ENCODE measurements around the gene CATSPERE.
"Not testable (repeated sequence)": the region's sequence is repeated elsewhere in the genome, so short reads cannot be mapped to it uniquely, and the experiment has no call there.

Gene CATSPERE

DNA sequence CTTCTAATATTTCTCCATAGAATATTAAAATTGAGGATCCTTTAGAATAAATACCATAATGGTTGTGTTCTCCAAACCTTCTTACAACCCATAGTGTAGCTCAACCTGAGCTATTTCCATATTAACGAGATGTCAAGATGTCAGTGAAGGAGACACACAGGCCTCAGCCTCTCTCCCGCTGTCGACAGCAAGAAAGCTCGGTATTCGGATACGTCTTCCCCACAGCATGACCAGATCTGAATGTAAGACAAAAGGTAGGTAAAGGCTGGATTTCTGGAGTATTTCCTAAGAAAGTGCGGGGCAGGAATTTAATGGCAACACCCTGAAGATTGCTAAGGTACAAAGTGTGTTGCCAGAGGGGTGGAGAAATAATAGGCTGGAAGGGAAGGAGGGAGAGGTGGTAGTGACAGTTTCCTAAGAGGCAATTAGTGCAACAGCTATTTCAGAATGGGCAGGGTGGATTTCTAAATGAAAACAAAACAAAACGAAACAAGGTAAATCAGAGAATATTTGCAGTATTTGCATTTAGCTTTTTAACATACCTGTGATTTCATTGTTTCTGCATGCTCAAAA is 11.1 kb upstream of the CATSPERE start:
- no peak for DNase-seq

DNA sequence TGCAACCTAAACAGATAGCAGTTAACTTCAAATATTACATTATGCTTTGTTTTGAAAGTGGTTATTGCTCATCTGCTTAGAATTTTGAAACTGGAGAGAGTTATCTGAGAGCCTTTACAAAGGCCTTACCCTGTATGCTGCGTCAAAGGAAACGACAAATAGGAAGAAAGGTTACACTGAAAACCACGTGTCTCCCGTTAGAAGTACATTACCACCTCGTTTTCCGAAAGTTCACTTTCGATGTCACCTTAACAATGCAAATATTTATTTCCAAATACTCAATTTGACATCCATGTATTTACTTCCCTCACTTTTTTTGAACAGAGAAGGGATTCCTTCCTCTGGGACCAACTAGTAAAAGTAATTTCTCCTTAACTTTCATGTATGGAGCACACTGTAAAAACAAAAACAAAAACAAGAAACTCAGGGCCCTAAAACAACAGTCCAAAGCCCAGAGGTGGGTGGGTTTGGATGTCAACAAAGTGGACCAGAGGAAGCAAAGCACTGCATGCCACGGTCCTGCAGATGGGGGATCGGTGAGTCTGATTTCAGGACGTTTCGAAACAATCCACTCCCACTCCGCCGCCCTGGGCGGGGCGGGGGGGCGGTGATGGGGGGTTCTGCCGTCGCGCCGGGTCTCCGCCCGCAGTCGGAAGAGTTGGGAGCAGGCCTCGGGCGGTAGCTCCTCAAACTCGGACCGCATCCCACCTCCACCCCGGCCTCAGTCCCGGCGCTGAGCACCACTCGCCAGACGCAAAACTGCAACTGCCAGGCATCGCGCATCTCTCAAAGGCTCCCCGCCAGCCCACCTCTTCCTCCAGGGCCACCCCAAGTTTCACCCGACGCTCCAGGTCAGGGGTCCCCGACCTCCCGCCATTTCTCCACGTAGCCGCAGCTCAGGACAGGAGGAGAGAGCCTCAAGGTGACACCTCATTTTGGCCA is 10.2 kb upstream of the CATSPERE start:
- DNase-seq, result peak; percentile 72

DNA sequence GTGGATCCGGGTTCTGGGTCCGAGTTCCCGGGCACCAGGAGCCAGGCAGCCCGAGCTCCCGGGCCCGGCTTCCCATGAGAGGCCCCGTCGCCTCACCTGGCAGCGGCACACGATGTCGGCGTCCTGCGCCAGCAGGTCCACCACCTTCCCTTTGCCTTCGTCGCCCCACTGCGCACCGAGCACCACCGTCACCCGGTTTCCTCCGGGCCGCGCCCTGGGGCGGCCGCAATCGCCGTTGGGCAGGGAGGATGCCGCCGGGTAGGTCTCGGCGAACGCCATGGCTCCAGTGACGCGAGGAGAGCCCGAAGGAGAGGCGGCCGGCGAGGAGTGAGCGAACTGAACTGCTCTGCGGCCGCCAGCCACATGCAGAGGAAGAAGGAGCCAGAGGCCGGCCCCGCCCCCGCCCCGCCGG is 9.5 kb upstream of the CATSPERE start, which contains the start of gene ADSS2:
Gene ADSS2, minus strand, starts transcription at position 371 of the 412 bp plus-strand sequence. Its CDS starts 92 bp downstream, at position 279.
- no peak for DNase-seq

DNA sequence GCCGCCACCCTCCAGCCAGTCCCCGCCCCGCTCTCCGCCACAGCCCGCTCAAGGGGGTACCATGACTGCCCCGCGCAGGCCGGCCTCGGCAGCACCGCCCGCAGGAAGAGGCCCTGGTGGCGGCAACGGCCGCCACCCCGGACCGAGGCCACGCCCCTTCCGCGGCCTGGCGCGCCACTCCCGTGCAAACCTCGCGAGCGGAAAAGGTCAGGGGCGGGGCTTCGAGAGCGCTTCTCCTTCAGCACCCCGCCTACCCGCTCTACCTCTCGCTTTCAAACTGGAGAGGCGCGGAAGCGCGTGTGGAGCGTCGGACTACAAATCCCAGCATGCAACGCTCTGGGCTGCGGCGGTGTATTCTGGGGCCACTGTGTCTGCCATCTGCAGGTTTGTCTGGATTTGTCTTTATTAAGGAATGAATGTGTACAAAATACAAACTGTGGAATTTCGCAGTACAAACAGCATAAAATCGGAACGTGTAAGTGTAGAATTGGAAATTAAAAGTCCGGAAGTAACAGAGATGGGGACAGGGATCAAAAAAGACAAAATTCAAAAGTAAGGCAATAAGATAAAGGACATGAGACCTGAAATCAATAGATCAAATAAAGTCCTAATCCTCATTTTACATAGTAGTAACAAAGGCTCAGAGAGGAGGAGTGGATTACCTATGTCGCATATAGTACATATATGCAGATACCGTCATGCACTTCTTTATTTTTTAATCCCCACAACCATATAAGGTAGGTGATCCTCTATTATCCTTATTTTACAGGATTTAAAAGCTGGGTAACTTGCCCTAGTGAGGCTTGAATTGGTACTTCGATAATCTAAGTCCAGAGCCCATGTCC is 8.9 kb upstream of the CATSPERE start:
- DNase-seq, result peak; percentile 99

DNA sequence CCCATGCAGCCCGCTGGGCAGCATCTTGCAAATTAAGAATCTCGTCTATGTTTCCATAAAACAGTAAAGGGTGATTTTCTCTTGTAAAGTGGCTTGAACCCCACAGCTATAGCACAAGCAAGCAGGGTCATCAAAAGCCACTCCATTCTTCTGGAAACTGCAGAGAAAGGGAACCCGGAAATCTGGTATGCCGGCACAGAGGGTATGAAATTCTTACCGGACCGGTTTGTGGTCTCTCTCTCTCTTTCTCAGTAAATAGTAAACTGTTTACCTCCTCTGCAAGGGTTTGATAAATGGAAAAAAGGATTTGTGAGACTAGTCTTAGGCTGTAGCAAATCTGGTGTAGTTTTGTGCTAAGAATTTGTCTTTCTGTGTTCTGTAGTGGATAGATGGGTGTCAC is 6.7 kb upstream of the CATSPERE start:
- no peak for DNase-seq

DNA sequence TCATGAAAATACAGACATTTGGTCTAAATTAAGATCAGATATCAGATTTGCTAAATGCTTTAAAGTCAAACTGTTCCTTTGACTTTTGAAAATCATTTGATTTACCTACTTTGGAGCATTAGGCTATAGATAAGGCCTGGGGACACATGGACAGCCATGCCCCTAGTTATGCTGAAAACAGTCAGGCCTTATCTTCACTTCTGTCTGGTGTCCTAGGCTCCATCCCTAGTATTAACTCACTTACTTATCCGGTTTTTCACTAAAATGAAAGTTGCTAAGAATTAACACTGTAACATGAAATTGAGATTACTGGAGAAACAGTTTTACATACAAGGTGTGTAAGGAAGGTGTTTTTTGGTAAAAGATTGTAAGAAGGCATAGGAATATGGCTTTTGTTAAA is 4.5 kb upstream of the CATSPERE start:
- DNase-seq, result no peak

DNA sequence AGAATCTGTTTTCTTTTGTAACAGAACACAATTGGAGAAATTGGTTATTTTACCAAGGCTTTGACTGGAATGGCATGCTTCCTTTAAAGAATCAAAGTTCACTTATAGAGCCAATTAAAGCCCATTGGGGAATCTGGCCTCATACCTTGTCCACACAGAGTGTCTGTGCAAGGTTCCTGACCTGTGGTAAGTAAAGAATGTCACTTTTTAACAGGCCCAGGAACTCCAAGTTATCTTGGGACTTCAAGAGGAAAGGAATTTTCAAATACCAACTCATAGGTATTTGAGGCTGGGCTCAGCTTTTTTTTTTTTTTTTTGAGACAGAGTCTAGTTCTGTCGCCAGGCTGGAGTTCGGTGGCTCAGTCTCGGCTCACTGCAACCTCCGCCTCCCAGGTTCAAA is 2.3 kb upstream of the CATSPERE start:
- no peak for DNase-seq

DNA sequence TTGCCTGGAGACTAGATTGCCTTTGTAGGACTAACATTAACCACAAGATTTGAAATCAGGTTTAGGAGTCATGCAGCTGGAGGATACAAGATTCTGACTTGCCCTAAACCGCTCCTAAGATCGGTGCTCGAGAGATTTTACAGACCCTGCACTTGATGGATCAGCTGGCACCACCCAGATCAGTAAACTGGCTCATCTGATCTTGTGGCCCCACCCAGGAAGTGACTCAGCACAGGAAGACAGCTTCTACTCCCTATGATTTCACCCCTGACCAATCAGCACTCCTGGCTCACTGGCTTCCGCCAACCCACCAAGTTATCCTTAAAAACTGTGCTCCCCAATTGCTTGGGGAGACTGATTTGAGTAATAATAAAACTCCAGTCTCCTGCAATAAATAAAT is 876 bp upstream of the CATSPERE start:
- DNase-seq, result peak; percentile 57

DNA sequence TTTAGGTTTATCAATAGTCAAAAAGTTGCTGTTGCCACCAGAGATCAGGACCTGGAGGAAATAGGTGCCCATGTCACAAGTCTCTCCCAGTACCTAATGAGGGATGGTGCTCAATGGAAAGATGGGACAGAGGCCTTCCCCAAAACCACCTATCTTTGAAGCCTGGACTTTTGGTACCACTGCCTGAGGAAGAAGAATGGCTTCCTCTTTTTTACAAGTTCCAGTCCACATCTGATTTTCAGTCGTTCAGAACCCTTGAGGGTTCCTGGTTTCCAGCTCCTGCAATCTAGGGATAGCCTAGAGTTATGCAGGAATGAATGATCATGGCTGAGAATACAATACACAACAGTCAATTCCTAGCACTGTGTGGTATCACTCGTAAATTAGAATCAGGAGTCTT is 5.7 kb downstream of the CATSPERE start:
- DNase-seq, result no peak

DNA sequence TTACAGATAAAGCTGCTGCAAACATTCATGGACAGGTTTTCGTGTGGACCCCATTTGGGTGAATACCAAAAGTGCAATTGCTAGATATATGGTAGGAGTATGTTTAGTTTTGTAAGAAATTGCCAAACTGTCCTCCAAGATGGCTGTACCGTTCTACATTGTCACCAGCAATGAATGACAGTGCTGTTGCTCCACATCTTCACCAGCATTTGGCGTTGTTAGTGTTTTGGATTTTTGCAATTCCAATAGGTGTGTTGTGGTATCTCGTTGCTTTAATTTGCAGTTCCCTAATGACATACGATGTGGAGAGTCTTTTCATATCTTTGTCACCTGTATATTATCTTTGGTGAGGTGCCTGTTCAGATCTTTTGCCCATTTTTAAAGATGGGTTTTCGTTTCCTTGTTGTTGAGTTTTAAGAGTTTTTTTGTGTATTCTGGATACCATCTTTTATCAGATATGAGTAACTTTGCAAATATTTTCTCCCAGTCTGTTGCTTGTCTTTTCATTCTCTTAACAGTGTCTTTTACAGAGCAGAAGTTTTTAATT is 12.1 kb downstream of the CATSPERE start:
- no peak for DNase-seq

DNA sequence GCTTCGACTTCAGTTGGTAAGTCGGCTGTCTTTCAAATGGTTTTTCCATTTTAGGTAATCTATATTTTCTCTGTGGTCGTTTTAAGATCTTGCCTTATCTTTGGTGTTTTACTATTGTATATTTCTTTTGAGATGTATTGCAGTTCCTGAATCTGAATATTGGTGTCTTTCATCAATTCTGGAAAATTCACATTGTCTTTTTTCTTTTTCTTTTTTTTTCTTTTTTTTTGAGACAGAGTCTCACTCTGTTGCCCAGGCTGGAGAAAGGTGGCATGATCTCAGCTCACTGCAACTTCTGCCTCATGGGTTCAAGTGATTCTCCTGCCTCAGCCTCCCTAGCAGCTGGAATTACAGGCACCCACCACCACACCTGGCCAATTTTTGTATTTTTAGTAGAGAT is 23.9 kb downstream of the CATSPERE start:
- not testable (repeated sequence) for DNase-seq

DNA sequence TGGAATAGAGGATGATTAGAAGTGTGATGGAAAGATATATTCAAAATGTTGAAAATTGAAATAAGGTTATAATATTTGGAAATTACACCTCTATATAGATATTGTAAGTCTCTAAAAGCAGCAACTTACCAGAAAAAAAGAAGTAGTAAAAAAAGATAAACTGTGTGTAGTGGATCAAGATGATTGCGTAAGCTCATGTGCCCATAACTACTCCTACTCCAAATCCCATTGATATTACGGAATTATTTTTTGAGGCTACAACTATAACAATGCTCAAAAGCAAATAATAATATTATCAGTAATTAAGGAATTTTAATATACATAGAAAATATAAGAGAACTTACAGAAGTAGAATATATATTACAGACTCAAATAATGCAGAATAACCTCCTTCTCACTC is 33.6 kb downstream of the CATSPERE start:
- no peak for DNase-seq

DNA sequence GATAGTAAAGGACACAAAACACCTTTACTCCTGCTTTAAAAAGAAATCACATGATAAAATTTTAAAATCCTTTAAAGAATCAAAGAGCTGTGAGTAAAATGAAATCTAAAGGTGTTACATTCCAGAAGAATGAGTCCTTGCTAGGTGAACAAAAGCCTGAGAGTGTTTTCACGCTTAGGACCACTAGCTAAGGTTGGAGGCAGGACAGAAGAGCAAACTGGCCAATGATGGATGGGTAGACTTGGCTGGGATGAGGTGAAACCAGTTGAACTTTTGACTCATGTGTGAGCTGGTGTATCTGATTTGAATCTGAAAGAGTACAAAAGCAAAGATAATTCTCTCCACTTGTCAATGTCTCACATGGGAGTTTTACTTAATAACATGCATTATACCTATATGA is 35.1 kb downstream of the CATSPERE start:
- no peak for DNase-seq

DNA sequence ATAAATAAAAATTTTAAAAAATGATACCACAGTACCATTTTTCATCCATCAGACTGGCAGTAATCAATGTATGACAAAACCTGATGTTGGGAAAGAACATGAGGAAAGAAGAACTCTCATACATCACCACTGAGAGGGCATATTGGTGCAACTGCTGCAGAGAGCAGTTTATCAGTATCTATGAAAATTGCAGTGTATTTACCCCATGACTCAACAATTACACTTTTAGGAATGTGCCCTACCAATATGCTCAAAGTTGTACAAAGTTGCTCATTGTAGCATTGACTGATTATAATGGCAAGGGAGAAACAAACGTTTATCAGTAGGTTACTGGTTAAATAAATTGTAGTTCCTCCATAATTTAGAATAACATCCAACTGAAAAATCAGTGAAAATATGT is 36.7 kb downstream of the CATSPERE start:
- DNase-seq, result no peak

DNA sequence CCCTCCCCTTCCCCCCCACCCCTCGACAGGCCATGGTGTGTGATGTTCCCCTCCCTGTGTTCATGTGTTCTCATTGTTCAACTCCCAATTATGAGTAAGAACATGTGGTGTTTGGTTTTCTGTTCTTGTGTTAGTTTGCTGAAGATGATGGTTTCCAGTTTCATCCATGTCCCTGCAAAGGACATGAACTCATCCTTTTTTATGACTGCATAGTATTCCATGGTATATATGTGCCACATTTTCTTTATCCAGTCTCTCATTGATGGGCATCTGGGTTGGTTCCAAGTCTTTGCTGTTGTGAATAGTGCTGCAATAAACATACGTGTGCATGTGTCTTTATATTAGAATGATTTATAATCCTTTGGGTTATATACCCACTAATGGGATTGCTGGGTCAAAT is 38.4 kb downstream of the CATSPERE start:
- DNase-seq, result not testable (repeated sequence)

DNA sequence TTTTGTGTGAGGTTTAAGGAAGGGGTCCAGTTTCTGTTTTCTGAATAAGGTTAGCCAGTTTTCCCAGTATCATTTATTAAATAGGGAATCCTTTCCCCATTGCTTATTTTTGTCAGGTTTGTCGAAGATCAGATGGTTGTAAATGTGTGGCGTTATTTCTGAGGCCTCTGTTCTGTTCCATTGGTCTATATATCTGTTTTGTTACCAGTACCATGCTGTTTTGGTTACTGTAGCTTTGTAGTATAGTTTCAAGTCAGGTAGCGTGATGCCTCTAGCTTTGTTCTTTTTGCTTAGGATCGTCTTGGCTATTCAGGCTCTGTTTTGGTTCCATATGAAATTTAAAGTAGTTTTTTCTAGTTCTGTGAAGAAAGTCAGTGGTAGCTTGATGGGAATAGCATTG is 39.4 kb downstream of the CATSPERE start:
- not testable (repeated sequence) for DNase-seq

DNA sequence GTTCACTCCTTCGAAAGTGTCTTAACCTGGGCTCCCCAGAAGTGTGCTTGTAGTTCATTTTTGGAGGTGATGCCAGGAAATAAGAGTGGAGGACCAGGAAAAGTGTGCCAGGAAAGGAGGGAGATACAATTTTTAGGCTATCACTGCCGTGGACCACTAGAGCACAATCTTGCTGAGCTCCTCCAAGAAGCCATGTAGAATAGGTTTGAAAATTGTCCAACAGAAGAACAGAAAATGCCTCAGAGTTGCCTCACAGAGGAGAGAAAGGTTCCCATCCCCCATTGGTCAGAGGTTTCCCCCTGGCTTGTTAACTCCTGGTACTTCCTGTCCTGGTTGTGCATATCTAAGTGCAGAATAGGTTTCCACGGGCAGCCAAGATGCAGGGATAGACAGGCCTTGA is 41.6 kb downstream of the CATSPERE start:
- DNase-seq, result no peak

DNA sequence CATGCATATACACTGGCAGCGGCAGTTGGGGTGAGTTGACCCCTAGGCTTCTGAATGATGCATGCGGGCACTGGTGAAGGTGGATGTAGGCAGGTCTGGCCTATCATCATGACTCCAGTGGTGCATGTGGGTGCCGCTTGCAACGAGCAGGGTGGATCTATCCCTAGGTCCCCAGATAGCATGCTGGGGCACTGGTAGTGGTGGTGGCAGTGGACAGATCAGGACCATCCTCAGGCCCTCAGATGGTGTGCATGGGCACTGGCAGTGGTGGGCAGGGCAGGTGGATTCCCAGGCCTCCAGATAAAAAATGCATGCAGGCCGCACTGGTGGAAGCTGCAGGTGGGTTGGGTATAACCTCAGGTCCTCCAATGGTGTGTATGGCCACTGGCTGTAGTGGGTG is 52.4 kb downstream of the CATSPERE start:
- no peak for DNase-seq

DNA sequence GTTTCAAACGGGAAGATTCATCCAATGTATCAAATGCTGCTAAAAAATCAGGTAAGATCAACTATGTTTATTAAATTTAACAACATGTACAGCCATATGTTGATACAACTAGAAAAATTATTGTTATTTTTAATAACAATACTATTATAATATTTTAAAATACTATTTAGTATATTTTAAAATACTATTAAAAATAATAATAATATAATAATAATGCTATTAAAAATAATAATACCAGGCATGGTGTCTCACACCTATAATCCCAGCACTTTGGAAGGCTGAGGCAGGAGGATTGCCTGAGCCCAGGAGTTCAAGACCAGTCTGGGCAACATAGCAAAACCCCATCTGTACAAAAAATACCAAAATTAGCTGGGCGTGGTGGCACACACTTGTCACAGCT is 54.6 kb downstream of the CATSPERE start:
- DNase-seq, result no peak

DNA sequence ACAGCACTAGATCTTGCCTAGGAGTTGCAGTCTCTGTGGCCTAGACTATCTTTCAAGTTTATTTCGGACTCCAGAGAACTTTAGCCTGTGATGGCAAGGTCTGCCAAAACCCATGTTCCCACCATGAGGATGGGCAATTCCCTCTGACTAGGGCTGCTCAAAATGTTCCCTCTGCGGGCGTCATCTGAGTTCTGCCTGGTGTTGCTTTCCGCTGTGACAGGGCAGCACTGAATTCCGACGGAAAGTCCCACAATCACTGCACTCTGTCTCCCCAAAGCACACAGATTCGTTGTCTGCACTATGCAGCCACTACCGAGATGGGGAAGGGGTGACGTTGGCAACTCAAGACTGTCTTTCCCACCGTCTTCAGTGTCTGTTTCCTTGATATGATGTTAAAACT is 75.2 kb downstream of the CATSPERE start:
- no peak for DNase-seq

DNA sequence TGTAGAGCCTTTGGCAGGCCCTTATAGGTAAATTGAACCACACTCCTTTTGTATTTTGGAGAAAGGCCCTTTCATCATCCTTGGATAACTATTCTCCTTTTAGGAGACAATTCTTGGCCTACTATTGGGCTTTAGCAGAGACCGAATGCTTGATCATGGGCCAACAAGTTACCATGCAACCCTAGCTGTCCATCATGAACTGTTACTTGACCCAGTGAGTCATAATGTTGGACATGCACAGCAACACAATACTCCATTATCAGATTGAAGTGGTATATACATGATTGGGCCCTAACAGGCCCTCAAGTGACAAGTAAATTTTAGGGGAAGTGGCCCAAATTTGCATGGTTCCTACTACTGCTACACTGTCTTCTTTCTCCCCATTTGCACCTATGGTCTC is 84.4 kb downstream of the CATSPERE start:
- DNase-seq, result no peak

DNA sequence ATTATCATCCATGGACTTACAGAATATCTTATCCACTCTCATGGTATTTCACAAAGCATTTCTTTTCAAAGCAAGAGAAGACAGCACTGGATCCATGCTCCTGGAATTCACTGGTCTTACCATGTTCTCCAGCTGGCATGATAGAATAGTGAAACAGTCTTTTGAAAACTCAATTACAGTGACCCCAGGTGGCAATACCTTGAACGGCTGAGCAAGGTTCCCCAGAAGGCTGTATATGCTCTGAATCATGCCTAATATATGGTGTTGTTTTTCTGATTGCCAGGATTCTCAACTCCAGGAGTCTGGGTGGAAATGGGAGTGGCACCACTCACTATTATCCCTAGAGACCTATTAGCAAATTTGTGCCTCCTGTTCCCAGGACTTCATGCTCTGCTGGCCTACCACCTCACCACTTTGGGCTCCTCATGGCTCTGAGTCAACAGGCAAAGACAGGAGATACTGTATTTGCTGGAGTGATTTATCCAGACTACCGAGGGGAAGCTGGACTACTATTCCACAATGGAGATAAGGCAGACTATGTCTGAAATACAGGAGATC is 87.6 kb downstream of the CATSPERE start:
- no peak for DNase-seq

DNA sequence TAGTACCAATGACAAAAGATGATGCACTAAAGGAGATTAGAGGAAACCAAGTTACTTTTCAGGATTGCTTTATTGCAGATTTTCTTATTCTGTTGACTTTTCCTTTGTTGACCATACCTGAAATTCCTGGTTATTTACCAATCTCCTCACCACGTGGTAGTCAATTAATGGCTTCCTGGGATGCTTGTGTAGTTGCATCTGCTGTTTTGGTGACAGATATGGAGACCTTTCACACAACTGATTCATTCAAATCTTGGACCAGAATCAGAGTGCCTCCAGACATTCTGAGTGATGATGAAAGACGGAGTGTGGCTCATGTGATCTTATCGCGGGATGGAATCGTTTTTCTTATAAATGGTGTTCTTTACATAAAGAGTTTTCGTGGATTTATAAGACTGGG is 91.3 kb downstream of the CATSPERE start:
- no peak for DNase-seq
